Limb (tissue), 2 donors: ENCODE data around the gene MTSS2.
A peak's percentile ranks its signal among the peaks of the same experiment; 100 is the strongest.

Experiments used
- DNase-seq, 2 donors: peaks; one replicate each; pipeline ENCODE4 v3.0.0-alpha.2; 2016; ENCODE audit errors: extremely low spot score in 2 of 2

The MTSS2 gene

DNA sequence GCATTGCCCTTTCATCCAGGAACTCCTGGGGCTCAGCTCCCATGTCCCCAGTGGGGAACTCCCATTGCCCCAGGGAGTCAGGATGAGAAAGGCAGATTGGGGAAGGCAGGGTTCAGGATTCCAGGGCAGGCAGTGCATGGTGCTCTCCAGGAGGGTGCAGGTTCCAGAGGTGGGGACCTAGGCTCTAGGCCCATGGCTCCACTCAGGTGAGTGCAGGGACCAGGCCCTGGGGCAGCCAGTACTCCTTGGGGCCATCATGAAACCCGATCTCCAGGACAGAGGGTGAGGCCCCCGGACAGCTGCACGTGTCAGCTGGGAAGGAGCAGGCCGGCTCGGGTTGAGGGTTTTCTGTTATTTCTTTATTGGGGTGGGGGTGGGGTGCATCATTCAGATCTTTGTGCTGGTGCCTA is 1.3 kb upstream of the MTSS2 start:
- DNase-seq, result peak in 1 of 2 donors; percentile 61

DNA sequence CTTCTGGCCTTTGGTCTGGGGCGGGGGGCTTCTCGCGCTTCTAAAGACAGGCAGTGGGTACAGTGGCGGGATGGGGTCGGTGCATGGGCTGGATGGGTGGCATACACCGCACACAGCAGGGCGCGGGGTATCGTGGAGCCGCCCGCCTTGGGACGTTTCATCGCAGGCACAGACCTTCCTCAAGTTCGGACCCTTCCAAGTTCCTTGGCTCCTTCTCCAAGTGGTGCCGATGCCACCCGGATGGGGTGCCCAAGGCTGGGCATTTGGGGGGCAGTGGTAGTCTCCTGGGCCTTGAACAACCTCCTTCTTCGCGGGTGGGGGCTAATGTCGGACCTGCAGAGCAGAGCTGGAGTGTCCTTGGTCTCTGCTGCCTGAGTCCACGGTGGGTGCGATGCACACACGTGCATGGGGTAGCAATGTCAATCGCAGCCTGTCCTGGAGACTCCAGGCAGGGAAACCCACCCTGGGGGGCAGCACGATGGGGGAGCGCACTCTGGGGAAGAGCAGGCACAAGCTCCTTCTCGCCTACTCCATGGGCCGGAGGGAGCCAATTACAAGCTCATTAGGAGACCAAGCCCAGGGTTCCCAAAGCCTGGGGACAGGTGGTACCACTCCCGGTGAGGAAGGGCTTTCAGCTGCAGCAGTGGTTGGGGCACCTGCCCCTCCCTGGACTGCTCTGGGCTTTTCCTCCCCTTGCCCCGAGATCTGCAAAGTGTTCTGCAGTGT is 686 bp upstream of the MTSS2 start:
- no peak for DNase-seq

DNA sequence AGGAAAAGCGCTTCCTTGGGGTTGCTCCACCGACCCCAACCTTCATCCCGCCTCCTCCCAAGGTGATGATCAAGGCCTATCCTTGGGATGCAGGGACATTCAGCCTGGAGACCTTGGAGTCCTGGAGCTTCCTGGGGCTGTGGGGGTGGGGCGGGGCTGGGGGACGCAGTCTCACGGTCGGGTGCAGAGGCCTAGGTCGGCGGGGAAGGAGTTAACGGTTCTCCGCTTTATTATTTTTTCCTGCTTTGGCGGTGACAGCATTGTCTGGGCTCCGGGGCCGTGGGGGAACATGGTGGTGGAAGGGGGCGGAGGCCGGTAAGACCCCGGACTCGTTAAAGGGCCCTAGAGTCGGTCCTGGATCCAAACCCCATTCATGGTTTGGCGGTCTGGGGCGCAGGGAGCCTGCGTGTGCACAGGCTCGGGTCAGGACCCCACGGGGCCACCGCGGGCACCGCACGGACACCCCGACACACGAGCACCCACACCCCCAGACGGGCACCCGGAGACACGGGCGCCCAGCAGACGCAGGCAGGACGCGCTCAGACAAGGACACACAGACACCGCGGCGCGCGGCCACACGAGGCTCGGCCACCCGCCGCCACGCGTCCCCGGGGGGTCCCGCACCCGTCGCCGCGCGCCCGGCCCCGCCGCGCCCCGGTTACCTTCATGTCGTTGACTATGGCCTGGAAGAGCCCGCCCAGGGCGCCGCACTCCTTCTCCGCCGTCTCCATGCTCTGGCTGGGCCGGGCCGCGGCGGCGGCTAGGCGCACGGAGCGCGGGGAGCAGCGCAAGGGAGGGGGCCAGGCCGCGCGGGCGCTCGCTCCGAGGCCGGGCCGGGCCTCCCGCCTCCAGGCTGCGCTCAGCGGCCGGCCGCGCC is 554 bp downstream of the MTSS2 start:
- DNase-seq, result peak in 1 of 2 donors; percentile 71

DNA sequence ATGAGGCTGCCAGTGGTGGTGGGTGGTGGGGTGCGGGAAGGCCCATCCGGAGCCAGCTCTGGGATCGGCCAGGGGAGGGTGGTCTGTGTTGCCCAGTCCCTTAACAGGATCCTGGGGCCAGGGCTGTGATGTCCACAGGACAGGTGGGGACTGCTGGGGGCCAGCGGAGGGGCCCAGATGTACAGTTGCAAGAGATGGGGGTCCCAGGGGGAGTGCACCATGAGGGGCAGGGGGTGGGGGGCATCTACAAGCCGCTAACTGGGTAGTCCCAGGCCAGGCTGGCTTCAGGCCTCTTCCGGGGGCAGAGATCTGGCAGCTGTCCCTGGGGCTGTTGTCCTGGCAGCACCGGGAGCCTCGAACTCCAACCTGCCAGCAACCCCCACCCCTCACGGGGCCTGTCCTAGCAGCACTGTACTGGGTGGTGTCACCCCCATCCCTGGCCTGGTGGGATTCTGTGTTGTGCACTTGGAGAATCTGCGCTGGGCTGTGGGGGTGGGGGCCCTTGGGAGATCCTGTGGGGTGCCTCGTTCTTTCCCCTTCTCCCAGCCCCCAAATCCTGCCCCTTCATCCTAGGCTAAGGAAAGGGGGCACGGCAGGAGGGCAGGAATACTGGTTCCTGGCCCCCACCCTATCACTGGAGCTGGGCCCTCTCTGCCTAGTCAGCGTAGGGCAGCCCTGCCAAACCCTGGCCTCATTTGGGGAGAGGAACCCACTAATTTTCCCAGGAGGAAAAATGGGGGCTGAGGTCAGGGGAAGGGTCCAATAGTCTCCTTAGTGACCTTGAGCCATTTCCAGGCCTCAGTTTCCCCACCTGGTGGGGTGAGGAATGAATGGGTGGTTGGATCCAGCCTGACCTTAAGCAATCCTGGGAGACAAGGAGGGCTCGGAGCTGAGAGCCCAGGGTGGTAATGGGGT is 1.4 kb downstream of the MTSS2 start:
- DNase-seq, result no peak

DNA sequence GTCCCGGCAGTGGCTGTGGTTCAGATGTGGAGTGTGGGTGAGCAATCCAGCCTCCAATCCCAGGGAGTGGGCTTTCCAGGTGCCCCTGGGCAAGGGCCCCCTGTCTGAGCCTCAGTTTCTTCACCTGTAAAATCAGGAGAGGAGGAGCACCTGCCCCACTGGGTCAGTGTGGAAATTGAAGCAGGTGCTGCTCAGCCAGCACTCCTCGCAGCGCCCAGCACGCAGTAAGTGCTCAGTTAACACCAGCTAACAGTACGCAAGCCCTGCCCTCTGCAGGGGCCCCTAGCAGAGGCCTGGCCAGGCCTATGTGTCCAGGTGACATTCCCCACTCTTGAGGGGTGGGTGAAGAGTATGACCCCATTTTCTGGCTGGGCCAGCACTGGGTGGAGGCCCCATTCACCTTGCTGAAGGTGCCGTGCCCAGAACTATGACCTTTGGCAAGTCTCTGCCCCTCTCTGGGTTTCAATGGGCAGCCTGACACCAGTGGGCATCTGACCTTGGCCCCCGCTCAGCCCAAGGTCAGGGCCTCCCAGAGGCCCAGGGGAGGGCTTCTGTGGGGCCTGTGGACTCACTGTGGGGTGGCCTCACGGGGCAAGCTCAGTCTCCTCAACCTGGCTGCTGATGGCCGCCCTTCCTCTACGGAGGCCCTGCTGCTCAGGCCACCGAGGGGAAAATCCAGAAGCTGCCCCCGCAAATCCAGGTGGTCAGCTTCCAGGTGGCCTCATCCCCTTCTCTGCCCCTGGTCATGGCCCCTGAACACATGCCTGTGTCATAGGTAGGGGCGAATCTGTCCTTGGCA is 2.5 kb downstream of the MTSS2 start:
- no peak for DNase-seq

DNA sequence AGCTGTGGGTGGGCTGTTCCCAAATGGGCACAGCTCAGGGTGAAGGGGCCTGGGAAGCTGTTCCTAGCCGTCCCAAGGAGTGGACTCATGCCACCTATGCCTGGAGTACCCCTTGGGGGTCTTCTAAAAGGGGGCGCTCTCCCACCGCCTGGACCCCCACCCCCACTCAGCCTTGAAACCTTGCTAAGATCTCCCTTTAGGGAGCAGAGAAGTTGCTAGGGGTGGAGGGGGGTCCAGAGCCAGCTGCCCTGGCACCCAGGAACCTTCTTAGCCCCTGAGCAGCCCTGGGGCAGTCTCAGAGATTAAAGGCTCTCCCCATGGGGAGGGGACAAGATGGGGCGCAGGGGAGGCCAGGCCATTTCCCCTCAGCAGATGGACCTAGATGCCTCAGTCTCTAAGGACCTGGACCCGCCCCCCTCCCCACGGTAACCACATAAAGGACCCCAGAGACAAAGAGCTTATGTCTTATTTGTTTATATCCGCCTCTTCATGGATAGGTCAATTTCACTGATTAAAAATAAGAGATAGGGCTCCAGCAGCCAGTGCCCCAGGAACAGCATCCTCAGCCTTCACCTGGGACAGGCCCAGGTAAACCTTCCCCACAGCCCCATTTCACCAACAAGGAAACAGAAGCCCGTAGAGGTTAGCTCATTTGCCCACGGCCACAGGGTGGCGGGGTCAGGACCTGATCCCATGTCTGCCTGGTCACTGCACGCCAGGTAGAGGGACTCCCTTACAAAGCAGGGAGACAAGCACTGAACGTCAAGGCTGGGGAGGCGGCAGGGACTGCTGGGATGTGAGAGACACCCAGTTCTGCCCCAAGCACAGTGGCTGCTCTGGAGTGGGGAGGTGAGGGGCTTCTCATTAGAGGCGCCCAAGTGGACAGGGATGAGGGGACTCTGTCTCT is 3.4 kb downstream of the MTSS2 start:
- no peak for DNase-seq

DNA sequence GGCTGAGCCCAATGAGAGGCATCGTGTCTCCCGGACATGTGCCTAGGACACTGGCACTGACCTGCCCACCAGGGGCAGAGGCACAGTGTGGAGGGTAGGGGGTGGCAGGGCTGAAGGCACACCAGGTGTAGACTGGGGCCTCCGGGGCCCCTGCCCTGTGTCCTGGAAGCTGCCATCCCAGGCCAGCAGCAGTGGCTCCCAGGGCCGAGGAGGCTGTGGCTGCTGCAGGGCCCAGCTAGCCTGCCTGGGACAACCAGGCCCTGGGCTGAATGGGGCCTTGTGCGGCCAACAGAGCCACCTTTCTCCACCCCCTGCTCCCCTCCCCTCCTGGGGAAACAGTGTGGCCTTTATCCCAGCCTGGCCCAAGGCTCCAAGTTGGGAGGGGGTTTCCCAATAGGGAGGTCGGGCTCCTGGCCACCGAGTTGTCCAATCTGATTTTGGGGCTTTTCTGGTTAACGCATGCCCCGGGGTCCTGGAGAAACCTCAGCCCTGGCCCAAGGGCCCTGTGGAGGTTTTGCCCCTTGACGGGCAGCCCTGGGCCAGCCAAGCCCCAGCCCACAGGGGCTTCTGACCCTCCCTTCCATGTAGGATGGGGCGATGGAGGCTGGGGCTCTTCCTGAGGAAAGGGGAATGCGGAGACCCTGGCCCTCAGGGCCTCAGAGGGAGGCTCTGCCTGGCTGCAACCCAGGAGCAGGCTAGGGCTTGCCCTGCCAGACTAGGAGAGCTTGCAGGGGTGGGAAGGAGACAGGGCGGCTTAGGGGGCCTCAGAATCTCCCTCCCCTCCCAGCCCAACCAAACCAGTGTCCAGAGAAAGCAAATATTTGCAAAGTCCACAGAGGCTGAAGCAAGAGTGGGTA is 4.2 kb downstream of the MTSS2 start:
- peak in 1 of 2 donors; percentile 67 for DNase-seq

DNA sequence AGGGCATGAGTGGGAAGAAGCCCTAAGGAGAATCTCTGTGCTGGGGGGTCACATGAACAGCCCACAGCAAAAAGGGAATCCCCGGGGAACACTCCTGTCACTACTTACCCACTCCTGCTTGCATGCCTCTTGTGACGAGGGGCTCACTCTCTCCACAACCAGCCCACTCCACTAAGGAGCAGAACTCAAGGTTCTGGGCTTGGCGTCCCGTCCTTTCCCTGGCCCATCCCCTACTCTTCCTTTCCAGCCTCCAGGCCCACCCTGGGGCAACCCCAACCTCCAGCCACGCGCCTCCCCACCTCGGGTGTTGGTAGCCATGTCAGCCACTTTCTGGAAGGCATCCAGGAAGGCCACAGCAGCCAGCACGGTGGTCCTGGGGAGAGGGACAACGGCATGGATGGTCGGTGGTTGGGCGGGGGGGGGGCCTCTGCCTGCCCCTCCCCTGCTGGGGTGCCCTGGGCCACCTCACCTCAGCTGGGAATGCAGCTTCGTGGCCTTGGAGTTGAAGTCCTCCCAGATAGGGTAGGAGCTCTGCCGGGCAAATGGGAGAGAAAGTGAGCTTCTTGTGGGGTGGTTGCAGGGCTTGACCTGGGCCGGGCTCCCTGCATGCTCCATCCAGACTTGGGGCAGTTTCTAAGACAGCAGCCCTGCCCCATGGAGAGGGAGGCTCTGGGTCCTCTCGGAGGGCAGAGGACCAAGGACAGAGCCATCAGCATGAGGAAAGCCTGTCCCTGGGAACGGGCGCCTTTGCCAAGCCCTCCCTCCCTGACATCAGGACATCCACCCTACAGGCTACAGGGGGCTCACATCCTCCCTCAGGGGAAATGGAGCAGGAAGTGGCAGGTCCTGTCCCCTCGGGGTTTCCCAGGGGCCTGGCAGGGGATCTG is 5.1 kb downstream of the MTSS2 start:
- DNase-seq, result no peak

DNA sequence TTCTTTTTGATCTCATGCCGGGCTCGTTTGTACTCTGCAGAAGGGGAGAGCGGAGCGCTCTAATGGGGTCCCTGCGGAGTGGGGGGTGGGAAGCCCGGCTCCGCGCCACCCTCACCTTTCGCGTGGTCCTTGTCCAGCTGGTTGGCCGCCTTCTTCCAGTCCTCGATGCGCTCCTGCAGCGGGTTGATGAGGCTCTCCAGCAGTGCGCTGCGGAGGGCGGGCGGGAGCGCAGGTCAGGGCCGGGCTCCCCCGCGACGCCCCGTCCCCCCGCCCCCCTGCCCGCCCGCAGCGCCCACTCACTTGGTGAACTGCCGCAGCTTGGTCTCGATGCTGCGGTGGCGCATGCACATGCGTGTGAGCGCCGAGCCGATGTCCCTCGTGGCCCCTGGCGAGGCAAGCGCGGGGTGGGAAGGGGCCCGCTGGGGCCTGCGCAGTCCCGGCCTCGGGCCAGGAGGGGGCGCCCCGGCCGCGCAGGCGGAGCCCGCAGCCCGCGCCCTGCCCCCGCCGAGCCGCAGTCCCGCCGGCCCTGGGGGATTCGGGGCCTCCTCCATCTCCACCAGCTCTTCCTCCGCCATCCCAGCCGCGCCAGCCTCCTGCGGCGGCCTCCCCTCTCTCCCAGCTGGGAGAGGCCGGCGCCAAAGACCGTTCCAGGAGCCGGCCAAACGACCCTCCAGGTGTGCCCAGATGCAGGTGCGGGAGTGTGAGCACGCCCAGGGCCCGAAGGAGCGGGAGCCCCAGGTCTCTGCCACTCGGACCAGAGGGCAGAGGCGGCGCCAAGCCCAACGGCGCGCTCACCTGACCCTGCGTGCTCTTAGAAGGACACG is 6.0 kb downstream of the MTSS2 start:
- DNase-seq, result peak in 1 of 2 donors; percentile 68

DNA sequence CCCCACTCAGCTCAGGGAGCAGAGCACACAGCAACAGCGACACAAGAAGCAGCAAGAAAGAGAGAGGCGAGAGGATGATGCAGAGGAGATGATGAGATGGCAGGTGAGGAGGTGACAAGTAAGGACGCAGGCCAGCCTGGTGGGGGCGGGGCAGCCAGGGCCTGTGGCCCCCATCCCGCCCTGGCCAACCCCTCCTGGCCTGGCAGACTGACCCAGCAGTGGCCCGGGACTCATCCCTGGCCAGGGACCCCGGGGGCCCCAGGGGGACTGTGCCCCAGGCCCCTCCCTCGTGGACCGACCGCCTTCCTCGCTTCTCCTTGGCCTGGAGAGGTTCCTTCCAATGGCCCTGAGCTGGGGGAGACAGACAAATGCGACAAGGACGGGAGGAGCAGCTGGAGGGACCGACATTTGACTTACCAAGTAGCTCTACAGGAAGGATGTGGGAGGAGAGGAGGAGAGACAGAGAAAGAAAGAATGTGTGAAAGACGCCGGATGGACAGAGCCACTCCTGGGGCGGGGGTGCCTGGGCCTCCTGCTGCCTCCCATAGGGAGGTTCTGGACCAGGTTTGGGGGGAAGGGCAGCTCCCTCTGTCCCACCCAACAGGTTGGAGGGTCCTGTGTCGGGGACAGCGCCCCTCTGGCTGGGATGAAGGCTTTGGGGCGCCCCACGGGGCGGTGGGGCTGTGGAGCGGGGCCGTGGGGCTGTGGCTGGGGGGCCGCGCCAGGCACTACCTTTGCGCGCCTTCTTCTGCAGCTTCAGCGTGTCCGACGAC is 6.8 kb downstream of the MTSS2 start:
- DNase-seq, result peak in 1 of 2 donors; percentile 35

DNA sequence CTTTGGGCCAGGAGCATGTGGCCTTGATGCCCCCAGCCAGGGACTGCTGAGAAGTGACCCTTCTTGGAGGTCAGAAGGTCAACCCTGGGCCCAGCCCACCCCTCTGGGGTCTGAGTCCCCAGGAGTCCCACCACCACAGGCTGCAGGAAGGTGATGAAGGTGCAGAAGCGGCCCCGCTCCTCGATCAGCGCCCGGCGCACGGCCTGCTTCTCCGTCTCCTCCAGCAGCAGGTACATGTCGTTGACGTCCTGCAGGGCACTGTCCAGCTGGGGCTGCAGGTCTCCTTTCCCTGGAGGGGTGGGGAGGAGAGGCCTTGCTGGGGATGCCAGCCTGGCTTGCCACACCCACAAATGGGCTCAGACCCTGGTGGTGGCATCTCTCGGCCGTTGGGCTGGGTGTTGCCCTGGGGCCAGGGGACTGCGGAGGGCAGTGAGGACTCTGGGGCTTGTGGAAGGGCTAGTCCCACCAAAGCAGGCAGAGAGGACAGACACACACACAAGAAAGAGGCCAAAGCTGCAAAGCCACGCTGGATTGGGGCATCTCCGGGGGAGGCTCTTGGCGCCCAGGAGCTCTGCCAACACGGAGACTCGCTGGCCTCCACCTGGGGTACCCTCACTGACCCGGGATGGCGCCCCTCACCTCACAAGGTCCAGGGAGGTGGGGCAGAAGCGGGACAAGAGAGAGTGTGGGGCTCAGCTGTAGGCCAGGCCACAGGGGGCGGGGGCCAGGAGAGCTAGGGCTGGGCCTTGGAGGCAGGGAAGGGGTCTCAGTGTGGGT is 7.5 kb downstream of the MTSS2 start:
- DNase-seq, result peak in 1 of 2 donors; percentile 29

DNA sequence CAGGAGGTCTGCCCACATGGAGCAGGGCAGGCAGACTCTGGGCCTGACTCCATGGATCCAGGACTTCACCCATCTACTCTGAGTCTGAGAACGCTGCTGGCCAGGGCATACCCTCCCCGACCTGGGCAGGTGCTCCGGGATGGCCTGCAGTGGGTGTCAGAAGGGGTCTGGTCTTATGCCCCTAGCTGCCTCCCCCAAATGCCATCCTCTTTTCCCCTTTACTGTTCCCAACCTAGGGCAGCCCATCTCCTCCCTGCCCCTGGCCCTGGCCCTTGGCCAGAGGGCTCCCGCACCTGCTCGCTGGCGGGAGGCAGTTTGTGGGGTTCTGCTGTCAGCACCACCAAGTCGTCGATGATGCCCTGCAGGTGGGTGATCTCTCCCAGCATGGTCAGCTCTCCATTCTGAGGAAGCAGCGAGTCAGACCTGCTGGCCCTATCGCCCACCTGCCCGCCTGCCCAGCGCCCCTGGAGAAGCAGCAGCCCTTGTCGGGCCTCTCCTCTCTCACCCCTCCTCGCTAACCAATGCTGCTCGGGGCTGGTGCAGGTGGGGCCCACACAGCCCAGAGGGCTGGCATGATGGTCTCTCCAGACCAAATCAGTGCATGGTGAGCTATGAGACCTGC is 8.2 kb downstream of the MTSS2 start:
- DNase-seq, result peak in 1 of 2 donors; percentile 29

DNA sequence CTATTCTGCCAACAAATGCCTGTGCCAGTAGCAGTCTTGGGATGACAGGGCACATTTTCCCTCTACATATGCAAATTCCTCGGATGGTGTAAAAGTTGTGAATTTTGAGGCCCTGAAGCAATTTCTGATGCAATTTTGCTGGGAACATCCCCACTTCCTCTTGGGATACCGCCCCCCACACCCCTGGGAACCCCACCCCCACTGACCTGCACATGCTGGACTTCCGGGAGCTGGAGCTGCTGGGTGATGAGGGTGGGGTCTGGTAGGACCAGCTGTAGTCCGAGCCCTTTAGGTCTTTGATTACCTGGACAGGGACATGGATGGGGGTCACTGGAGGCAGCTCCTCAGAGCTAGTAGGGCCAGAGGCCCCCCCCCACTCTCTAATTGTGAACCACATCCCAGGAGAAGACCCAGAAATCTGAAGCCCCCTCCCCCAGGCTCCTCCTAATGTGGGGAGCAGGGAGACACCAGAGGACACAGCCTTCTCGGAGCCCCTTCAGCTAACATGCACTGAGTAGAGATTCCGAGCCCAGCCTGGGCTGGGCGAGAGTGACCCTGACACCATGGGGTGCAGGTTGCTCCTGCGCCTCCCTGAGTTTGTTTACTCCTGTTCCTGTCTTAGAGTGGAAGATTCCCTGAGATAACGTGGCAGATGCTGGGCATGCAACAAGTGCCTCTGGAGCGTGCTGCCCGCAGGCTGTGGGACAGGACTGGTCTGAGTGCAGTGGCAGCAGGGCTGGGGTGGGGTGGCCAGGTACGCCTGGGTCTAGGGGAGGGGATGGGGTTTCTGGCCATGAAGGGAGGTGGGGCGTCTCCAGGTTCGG is 9.0 kb downstream of the MTSS2 start:
- DNase-seq, result no peak
